Prostate gland (tissue), 2 donors: Measurements from ENCODE around the gene LTN1. TPM values are rescaled to one million over a fixed set of nuclear protein-coding genes. Genes with fewer than 3 reads are reported as not detected.

Experiments
- DNase-seq: peaks from one replicate; pipeline ENCODE4 v3.0.0-alpha.2; 2019; ENCODE audit warnings: low spot score
- H3K27ac ChIP-seq, 2 donors: fragments of 200-600 bp; sonication (generic); 2 replicates each; pipeline ENCODE4 v1.5.1; 2017 to 2019
- H3K27me3 ChIP-seq: fragments of 200-600 bp; sonication (generic); replicated peaks from 2 replicates; pipeline ENCODE4 v1.5.1; 2019; ENCODE audit not compliant: insufficient read depth
- H3K36me3 ChIP-seq, 2 donors: fragments of 200-600 bp; sonication (generic); 1 replicate in 1 of 2; 2 replicates in 1 of 2; pipeline versions ENCODE4 v1.5.1 to v1.8.1; 2017 to 2019
- H3K4me1 ChIP-seq: fragments of 200-600 bp; sonication (generic); replicated peaks from 2 replicates; pipeline ENCODE4 v1.5.1; 2019
- H3K4me3 ChIP-seq, 2 donors: fragments of 200-600 bp; sonication (generic); 2 replicates each; pipeline ENCODE4 v1.5.1; 2017 to 2019
- H3K9me3 ChIP-seq: fragments of 200-600 bp; sonication (generic); 2 replicates; pipeline ENCODE4 v1.5.1; 2017
- CTCF ChIP-seq, 4 experiments: fragments of 200-600 bp in 2 of 4; fragments of 450-650 bp in 2 of 4; sonication (generic) in 2 of 4; IDR thresholded peaks; 1 replicate in 3 of 4; 2 replicates in 1 of 4; pipeline ENCODE4 v1.5.1; 2016 to 2019; ENCODE audit warnings: antibody characterized with exemption in 4 of 4, mild to moderate bottlenecking in 2 of 4, moderate library complexity in 2 of 4
- POLR2A ChIP-seq: fragments of 450-650 bp; IDR thresholded peaks from one replicate; pipeline ENCODE4 v1.6.1; 2016; ENCODE audit warnings: antibody characterized with exemption, mild to moderate bottlenecking
- POLR2AphosphoS5 ChIP-seq: sonication (generic); formaldehyde crosslinking; IDR thresholded peaks from one replicate; pipeline ENCODE4 v1.6.1; 2017; ENCODE audit warnings: antibody characterized with exemption
- WGBS: methylation state at CpG from one replicate; pipeline ENCODE4 v1.1.5; 2018; 5-methylcytosine and 5-hydroxymethylcytosine counted together
- intact Hi-C: fragments of 100-400 bp; cut with DNase I; formaldehyde crosslinking; loops from one replicate; pipeline ENCODE4 v1.14.2; 2022
- total RNA-seq, 2 donors: library from RNA; depleted of rRNA; stranded (reverse); fragments of >200 nt; gene quantifications; one replicate each; pipeline ENCODE4 v1.1.0, GENCODE V29; 2016

LTN1 gene
- total RNA-seq, 2 donors from 2014 or later = 24.6 to 29.5 TPM

- Histone ChIP-seq H3K4me1 (no peaks in the 10 kb centered on the region), H3K4me3 (no peak overlapping the region), H3K27ac (no peak overlapping the region), H3K9me3 (no peaks in the 10 kb centered on the region), H3K36me3 (no peaks in the 10 kb centered on the region), H3K27me3 (no peaks in the 10 kb centered on the region)
- TF ChIP-seq CTCF (IDR thresholded peaks at IDR 0.05) = no peak
- no peak for TF ChIP-seq POLR2AphosphoS5
- TF ChIP-seq POLR2A = no peak
- intact Hi-C loops = no loop called here
- no peak for DNase-seq
- 97% methylated on average over 1 of the region's 1 CpG for WGBS
These were observed 65.5 kb downstream of the LTN1 start for GRCh38 chr21:28927130-28927529.

GRCh38 chr21:28923439-28923975 lies 69.2 kb downstream of the LTN1 start:
- no peaks in the 10 kb centered on the region for H3K4me1 ChIP-seq
- no peak overlapping the region for H3K27ac ChIP-seq
- H3K36me3 ChIP-seq = no peaks in the 10 kb centered on the region
- intact Hi-C loops = no loop called here
- DNase-seq = no peak
- no peaks in the 10 kb centered on the region for H3K27me3 ChIP-seq
- H3K9me3 ChIP-seq = no peaks in the 10 kb centered on the region
- no peak overlapping the region for H3K4me3 ChIP-seq
- TF ChIP-seq CTCF (IDR thresholded peaks at IDR 0.05) = no peak
- no peak for TF ChIP-seq POLR2AphosphoS5
- TF ChIP-seq POLR2A = no peak

GRCh38 chr21:28922368-28922767 lies 70.3 kb downstream of the LTN1 start:
- H3K4me3 ChIP-seq = no peak overlapping the region
- WGBS = 83% methylated on average over 7 of the region's 7 CpGs
- no peaks in the 10 kb centered on the region for H3K36me3 ChIP-seq
- H3K27me3 ChIP-seq = no peaks in the 10 kb centered on the region
- no peak for DNase-seq
- H3K4me1 ChIP-seq = no peaks in the 10 kb centered on the region
- intact Hi-C loops = no loop called here
- H3K27ac ChIP-seq = no peak overlapping the region
- H3K9me3 ChIP-seq = no peaks in the 10 kb centered on the region
- TF ChIP-seq POLR2A (no peak), CTCF (IDR thresholded peaks at IDR 0.05) (no peak), POLR2AphosphoS5 (no peak)

GRCh38 chr21:28916150-28916893 lies 76.4 kb downstream of the LTN1 start:
- intact Hi-C loops = loop anchor here (5.0 kb wide), 1 partner anchor 164 kb away; no protein-coding TSS in a partner anchor
- H3K36me3 ChIP-seq = no peaks in the 10 kb centered on the region
- no peaks in the 10 kb centered on the region for H3K4me1 ChIP-seq
- H3K27me3 ChIP-seq = no peaks in the 10 kb centered on the region
- peak overlapping the region in 1 of 2 donors; percentile 3 for H3K27ac ChIP-seq
- 39% methylated on average over 4 of the region's 4 CpGs for WGBS
- no peak overlapping the region for H3K4me3 ChIP-seq
- TF ChIP-seq CTCF (IDR thresholded peaks at IDR 0.05) (no peak), POLR2A (no peak), POLR2AphosphoS5 (no peak)
- DNase-seq = no peak
- H3K9me3 ChIP-seq = no peaks in the 10 kb centered on the region

GRCh38 chr21:28913071-28913470 lies 79.6 kb downstream of the LTN1 start:
- DNase-seq = no peak
- no peak for TF ChIP-seq POLR2A
- TF ChIP-seq CTCF (IDR thresholded peaks at IDR 0.05) = no peak
- TF ChIP-seq POLR2AphosphoS5 = no peak
- no peak overlapping the region for H3K27ac ChIP-seq
- intact Hi-C loops = no loop called here
- no peak overlapping the region for H3K4me3 ChIP-seq
- H3K36me3 ChIP-seq = no peaks in the 10 kb centered on the region
- no peaks in the 10 kb centered on the region for H3K4me1 ChIP-seq
- WGBS = 86% methylated on average over 2 of the region's 2 CpGs
- H3K9me3 ChIP-seq = no peaks in the 10 kb centered on the region
- H3K27me3 ChIP-seq = no peaks in the 10 kb centered on the region
